Hematopoietic multipotent progenitor cell treated with erythropoietin and hydrocortisone succinate and interleukin-3 and kit ligand, for 15 days (in vitro differentiated cells): ENCODE results near the gene TEAD4.

ENCODE experiments used
- DNase-seq: peaks from one replicate; pipeline ENCODE4 v3.0.0-alpha.2; 2015; ENCODE audit warnings: low spot score

TEAD4 gene

GRCh38 chr12:2960996-2961616 lies 1.9 kb downstream of the TEAD4 start:
- no peak for DNase-seq

DNA sequence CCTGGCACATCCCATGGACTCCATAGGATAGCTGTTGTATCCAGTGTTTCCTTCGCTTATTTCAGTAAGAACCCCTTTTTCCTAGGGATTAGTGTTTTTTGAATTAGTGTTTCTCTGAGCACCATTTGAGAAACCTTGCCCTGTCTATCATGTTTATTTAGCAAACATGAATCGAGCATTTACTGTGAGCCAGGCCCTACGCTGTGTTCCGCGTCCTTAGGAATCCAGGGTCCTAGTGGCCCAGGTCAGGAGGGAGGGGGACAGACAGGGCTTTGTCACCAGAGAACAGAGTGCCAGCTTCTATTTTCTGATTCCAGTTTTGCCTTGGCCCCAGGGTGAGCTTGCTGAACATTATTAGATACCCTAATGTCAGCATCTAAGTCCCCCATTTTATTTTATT lies 2.5 kb downstream of the TEAD4 start:
- DNase-seq = no peak

DNA sequence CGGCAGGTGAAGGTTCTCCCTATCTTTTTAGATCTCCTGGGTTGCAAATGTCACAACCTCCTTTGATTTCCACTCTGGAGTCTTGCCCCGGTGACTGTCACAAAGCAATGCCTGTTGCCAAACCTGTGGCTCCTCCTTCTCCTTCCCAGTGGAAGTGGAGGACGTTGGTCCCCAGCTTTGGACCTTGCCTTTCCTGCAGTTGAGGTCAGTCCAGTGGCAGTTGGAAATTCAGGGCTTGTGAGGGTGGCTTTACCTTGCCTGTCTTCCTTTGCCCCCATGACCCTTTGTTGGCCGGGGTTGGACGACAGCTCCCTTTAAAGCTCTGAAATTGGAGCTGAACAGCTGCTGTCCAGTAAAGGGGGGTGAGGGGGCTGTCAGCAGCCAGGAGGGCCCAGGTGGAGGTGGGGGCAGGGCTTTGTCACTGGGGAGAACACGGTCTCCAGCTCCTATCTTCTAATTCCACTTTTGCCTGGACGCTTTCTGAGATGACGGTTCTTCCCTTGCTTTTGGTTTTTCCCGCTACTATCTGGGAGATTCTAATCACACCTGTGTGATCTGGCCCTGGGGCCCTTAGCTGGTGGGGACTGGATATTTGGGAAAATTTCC lies 4.1 kb downstream of the TEAD4 start:
- DNase-seq = no peak

- DNase-seq = no peak
Observed at GRCh38 chr12:2963760-2964292, 4.6 kb downstream of the TEAD4 start.

DNA sequence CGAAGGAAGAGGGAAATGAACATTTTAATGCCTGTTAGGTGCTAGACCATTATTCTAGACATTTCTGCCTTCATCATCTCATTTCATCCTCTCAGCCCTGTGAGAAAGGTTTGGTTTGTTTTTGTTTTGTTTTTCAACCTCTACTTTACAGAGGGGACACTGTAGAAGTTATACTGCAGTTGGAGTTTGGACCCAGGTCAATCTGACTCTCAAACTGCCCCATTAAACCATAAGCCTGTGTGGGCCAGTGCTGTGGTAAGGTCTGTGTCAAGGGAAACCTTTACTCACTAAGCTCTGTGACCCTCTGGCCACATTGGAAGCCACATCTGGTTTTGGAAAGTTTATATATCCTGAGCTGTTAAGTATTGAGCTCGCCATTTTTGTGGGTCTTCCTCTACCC lies 8.5 kb downstream of the TEAD4 start:
- no peak for DNase-seq

DNA sequence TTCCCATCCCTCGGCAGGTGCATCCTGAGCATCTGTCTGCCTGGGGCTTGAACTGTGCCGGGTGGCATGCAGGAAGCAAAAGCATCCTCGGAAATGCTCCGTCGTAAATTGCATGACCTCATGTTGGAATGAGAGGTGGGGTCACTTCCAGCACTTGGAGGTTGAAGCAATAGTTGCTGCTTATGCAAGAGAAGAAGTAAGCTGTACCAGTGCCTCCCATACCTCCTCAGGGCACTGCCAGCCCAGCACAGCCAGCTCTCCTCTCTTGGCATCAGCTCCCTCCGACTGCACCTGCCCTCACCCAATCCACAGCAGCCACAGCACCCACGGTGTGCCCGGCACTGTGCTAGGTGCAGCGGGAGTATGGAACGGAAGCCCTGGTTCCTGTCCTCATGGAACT lies 11.5 kb downstream of the TEAD4 start:
- DNase-seq = no peak

DNA sequence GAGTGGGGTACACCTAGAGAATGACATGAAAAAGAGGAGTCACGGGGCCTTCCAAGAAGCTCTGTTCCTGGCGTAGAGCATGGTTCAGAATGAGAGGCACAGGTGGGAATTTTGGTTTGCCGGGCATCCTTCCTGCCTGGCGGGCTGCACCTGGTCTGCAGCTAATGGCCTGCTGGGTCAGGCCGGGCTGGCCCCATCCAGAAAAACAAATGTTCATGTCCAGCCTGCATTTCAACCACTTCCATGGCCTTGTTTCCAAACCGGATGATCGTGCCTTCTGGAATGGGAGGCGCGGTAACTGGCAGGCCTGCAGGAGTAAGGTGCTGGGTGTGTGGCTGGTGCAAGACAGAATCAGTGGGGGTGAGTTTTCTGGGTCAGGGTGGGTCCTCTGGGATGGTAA lies 14.4 kb downstream of the TEAD4 start:
- no peak for DNase-seq

DNA sequence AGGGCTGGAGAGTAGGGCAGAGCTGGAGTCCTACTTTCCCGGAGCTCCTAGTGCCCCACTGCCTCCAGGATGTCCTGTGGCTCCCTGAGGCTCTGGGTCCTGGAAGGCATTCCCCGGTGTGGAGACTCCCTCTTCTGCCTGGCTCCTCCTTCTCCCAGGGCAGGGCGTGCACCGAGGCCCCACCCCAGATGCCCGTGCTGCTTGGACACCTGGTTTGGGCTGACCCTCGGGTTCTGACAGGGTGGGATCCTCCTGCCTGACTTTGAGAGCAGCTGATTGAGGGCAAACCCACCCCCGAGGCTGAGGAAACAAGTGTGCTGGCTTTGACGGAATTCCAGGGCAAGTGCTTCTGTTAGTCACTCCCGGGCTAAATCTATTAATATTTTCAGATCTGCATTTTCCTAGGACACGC lies 15.4 kb downstream of the TEAD4 start:
- DNase-seq = no peak

GRCh38 chr12:2976581-2976996 lies 17.4 kb downstream of the TEAD4 start:
- DNase-seq = no peak

DNA sequence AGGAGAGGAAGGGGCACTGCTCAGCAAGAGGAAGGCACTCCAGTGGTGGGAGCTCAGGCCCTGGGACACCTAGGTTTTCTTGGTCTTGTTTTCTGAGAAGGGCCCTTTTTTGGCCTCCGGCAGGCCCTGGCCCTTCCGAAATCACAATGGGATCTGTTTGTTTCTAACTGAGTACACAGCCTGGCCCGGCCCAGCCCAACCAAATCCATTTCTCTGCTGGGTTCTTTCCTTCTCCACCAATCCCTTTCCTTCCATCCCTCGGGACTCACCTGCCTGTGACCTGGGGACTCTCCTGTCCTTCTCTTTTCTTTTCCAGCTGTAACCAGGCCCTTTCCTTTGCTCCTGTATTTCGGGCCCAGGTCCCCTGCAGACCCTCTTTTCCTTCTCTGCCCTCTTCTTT lies 18.6 kb downstream of the TEAD4 start:
- DNase-seq = no peak

GRCh38 chr12:2979806-2980205 lies 20.6 kb downstream of the TEAD4 start:
- no peak for DNase-seq

DNA sequence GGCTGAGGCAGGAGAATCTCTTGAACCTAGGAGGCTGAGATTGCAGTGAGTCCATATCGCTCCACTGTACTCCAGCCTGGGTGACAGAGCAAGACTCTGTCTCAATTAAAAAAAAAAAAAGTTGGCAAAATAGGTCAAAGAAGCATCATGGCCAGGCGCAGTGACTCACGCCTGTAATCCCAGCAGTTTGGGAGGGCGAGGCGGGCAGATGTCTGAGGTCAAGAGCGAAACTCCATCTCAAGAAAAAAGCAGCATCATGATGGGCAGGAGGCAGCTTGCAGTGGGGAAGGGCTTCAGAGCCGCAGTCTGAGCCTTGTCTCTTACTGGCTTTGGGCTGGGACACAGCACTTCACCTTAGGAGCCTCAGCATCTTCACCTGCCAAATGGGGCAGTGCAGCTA lies 21.4 kb downstream of the TEAD4 start:
- DNase-seq = no peak

DNA sequence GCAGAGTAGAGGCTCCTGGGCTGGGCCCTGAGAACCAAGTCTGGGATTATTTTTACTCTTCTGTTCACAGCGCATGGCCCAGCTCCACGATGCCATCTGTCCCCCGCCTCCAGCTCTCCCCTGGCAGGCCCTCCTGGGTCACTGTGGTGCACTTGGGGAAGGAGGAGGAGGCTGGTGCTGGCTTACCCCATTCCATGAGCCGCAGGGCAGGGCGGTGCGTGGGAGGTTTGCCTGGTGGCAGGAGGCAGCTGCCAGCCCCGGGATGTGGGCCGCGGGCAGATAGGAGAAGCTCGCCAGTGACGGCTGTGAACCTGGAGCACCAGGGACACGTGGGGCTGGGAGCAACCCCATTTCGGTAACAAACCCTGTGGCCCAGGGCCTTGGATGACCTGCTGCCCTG lies 23.2 kb downstream of the TEAD4 start:
- DNase-seq = no peak

DNA sequence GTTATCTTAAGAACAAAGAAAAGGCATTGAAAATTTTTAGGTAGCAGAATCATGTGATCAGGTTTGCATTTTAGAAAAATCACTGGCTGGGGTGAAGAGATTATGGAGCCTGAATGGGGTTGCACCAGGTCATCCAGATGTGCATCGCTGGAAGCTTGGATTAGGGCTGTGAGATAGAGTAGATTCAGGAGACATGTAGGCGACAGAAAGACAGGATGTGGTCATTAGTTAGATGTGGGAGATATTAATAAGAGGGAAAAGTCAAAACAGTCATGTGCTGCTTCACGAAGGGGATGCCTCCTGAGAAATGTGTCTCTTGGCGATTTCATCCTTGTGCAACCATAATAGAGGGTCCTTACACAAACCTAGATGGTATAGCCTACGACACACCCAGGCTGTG lies 25.1 kb downstream of the TEAD4 start:
- no peak for DNase-seq

DNA sequence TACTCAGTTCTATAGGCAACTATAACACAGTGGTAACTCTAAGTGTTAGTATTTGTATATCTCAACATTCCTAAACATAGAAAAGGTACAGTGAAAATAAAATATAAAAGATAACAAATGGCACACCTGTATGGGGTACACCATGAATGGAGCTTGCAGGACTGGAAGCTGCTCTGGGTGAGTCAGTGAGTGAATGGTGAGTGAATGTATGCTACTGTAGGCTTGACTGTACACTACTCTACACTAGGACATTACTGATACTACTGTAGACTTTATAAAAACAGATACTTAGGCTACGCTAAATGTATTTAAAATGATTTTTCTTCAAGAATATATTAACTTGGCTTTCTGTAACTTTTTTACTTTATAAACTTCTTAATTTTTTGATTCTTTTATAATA lies 25.5 kb downstream of the TEAD4 start:
- DNase-seq = no peak

- no peak for DNase-seq
Observed at GRCh38 chr12:2986876-2987275, 27.7 kb downstream of the TEAD4 start.

- DNase-seq = no peak
Observed at GRCh38 chr12:2988494-2988893, 29.3 kb downstream of the TEAD4 start.

DNA sequence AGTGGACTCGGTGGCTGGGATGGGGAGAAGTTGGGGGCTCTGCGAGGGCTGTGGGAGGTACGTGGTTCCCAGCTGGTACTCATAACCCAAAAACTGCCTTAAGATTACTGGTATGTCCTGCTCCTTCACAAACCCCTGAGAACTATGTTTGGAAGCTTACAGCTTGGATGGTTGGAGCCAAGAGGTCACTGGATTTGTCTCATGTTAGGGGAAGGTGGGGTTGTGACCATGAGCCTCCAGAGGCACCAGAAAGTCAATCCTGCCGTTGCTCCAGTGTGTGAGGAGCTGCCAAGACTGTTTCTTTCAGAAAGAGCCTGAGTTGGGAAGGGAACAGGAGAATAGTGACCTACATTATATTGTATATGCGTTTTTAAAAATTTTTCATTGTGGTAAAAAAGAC lies 33.5 kb downstream of the TEAD4 start:
- no peak for DNase-seq

- DNase-seq = no peak
Observed at GRCh38 chr12:2997989-2998670, 38.9 kb downstream of the TEAD4 start.

DNA sequence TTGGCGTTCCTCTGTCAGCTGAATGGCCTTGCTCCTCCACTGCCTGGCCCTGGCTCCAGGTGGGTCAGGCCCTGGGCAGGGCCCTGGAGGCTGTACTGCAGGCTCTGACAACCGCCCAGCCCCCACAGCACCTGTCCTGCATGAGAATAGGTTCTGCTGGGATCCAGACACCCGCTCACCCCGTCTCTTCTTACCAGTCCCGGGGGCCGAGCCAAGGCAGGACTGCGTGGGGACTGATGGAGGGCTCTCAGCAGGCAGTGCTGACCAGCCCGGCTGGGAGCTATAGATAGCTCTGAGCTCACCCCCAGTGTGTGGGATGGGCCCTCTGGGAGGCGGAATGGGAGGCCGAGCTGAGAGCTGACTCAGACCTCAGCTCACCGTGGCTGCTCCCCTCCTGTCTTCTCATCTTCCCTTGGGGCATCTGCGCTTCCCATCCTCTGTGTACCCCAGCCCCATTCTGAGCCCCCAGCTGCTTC lies 39.6 kb downstream of the TEAD4 start:
- no peak for DNase-seq

GRCh38 chr12:2999265-2999841 lies 40.2 kb downstream of the TEAD4 start:
- DNase-seq = no peak

DNA sequence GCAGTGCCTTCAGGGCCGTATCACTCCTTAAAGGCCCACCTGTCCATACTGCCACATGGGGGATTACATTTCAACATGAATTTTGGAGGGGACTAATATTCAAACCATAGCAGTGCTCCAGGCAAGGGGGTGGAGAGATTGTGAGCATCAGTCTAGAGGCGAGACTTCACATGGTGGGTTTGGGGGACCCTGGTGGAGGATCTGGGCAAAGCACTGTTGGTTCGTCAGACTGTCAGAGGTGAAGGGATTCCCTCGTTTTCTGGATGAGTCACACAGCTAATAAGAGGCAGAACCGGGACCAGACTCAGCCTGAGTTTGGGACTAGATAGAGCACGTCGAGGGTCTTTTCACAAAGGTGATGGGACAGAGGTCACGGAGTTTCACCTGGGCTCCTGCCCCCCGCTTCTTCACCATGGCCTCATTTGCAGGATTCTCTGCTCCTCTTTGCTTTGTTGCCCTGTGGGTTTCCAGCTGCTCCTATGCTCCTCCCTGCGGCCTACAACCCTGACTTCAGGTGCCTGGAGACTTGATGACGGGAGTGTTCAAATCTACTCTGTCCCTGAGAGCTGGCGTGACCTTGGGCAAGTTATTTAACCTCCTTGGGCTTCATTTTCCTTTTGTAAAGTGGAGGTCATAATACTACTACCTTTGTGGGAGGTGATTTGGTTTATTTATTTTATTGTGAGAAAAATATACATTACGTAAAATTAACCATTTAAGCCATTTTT lies 41.5 kb downstream of the TEAD4 start:
- DNase-seq = no peak
